Inflammatory macrophage (primary cell): Measurements from ENCODE around the gene HEMK1.

Source experiments
- DNase-seq, 2 donors: peaks; one replicate each; pipeline ENCODE4 v3.0.0-alpha.2; 2020 to 2022
- total RNA-seq, 18 experiments: gene quantifications; one replicate each; lab custom pipeline; 2026; ENCODE audit warnings: mixed read lengths in 6 of 18, inconsistent platforms in 2 of 18; lab: John Stamatoyannopoulos, UW

The HEMK1 gene, protein sequence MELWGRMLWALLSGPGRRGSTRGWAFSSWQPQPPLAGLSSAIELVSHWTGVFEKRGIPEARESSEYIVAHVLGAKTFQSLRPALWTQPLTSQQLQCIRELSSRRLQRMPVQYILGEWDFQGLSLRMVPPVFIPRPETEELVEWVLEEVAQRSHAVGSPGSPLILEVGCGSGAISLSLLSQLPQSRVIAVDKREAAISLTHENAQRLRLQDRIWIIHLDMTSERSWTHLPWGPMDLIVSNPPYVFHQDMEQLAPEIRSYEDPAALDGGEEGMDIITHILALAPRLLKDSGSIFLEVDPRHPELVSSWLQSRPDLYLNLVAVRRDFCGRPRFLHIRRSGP
- 6.2 to 38.6 (median 23.1) reads per million in 18 experiments for total RNA-seq

DNA sequence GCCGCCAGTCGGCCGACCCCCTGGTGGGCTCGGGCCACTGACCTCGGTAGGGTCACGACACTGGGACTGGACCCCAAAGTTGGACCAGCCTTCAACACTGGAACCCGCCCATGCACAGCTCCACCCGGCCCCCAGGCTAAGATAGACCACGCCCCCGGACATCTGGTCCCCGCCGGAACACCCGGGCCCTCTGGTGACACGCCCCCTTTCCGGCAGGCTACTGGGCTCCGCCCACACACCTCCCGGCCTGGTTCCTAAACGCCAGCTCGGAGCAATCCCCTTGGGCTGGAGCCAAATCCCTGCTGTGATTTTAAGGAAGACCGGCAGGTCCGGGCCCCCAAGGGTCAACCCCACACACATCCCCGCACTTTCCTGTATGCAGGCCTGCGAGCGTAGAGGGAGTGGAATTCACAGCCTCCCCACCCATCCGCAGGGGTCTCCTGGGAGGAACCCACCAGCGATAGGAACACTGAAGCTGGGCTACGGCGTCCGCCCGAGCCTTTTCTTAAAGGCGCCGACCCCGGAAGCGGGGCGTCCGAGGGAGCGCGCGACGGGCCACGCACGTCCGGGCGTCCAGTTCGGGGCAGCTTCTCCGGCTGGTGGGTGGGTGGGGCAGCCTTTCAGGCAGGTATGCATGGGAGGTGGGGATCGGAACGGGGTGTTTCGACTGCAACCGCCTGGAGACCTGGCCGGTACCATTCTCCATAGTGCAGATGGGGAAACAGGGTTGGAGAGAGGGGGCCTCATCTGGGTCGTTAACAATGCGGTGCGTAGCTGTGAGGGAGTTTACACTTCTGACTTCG is at the start of gene HEMK1:
HEMK1 (plus strand) TSS at position 576 of the 803 bp plus-strand sequence. CDS start 1,583 bp downstream, outside the sequence.
- DNase-seq: peak; percentile 97 to 99

DNA sequence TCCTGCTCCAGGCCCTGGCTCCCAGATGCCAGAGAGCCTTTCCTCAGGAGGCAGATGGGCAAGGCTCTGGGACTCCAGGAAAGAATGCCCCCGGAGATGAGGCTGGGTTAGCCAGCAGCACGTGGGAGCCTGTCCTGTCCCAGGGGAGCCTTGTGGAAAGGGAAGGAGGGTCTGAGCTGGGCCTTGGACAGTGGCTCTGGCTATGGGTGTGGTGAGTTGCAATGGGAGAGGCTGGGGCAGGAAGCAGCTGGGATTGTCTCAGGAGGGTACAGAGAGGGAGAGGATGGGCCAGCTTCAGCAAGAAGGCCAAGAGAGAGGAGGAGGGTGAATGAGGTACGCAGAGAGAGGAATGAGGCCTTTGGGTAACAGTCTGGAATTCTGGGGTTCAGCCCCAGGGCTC is 48.5 kb upstream of the HEMK1 start:
- no peak for DNase-seq

DNA sequence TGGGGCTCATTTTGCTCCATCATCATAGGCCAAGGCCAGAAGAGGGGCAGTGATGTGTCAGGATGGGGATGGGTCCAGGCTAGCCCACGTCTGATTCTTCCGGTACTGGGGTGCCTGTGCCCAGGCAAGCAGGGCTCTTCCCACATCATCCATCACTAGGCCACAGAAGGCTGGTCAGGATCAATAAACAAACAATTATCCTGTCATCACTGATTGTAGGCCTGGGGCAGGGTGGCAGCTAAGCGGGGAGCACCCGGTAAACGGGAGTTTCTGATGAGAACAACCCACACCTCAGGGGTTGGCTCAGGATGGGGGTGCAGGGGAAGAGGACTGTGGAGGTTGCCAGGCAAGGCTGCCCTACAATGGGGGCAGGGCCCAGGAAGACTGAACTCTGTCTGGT is 47.8 kb upstream of the HEMK1 start:
- DNase-seq: no peak

DNA sequence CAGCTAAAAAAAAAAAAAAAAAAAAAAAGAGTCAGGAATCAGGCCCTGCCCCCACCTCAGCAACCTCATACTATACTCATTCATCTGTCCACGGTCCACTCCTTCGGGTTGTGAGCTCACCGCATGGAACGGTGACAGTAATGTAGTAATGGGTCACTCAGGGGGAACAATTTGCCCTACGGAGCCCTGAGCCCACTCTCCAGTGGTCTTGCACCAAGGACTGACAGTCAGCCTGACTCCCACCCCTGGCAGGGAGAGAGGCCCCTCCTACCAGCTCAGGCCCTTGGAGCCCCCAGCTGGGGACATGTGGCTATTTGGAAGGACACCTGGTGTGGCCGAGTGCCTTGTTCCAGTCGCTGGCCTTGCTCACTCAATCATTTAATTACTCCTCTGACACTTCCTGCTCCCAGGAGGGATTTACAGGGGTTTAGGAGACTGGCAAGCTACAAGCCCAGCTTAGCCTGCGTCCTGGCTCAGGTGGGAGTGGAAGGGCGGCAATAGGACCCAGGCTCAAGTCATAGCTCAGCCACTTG is 46.0 kb upstream of the HEMK1 start:
- no peak for DNase-seq

DNA sequence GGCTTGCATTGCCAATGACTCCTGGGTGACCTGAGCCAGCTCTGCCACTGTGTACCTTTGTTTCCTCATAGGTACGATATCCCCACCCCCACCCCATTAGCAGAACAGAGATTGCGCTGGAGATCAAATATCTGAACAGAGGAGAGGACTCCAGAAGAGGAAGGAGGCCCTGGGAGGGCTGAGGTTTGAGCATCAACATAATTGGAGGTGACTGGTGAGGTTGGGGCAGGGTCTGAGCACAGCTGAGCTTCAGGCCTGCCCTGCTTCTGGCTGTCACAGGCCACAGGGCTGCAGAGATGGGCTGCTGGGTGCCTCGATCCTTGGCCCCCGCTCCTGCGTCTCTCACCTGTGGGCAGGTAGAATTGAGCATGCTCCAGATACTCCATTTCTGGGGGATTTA is 44.6 kb upstream of the HEMK1 start:
- DNase-seq: no peak

DNA sequence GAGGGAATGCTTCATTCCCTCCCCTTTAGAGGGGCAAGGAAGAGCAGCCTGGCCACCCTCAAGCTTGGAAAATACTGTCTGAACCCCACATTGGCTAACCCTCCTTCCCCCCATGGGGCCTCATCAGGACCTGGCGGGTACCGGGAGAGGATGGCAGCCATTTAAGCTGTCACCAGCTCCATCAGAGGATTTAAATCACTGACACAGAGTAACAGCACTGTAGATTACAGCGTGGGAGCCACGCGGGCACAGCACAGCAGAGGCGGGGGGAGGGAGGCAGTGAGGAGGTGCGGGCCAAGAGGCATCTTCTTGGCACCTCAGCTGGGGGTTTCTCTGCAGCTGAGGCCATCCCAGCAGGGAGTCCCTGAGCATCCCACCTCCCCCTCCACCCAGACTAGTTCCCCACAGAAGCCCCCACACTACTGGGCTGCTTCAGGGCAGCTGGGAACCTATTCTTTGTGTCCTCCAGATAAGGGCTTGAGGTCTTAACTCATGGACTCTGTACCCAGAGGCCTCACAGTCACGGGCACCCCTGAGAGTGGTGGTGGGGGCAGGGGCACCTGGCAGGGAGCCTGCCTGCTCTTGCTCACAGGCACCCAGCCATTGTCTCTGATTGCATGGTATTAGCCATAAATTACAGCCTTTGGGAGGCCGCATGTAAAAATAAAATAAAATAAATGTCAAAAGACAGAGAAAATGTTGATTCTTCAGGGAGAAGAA is 44.0 kb upstream of the HEMK1 start:
- no peak for DNase-seq

DNA sequence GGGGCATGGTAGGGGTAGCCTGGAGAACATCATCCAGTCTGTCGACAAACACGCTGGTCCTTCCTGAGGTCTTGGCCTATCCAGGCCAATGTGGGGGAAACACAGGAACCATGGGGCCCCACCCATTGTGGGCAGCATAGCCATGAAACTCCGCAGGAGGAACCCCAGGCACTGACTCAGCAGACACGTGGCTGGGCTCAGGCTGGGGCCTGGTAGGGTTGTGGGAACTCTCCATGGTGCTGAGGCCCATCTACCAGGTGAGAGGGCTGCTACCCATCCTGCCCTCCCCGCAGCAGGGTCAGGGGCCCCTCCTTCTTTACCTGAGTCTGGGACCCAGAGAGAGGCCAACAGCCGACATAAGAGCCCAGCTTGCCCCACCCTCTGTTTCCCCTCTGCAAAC is 43.3 kb upstream of the HEMK1 start:
- DNase-seq: peak; percentile 86 to 92

DNA sequence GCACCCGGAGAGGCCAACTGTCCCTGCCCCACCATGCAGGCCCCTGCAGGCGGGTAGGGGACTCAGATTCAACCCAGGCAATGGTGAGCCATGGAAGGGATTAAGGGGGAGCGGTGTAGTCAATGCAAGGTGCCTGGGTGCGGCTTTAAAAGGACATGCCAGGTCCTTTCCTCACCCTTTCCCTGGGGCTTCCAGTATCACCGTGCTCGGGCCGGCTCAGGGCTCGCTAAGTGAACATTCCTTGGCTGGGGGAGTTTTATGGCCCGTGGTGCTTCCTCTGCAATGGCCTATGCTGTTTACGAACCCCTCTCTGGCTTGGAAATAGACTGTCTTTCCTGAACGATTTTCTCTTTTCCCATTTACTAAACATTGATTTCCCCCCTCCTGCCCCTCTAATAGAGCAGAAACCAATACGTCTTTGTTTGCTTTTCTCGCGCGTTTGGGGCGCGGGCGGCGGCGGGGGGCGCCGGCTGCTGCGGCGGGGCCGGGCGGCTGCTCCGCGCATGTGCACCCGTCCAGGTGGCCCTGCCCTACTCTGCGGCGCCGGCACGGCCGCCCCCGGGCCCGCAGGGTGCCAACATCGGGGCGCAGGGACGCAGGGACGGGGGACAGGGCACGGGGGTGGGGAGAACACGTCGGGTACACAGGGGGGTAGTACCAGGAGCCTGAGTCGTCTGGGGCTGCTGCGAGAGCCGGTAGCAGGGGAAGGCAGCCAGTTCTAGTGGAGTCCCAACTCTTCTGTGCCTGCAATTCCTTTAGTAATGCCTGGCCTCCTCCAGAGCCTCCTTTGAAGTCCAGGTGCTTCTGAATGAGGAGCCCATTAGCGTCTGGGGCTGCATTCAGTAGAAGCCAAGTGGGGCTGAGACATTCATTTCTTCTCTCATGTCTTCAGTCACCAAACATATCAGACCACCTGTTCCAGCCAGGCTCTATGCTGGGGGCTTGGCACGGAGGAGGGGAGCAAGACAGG is 39.0 kb upstream of the HEMK1 start:
- no peak for DNase-seq

DNA sequence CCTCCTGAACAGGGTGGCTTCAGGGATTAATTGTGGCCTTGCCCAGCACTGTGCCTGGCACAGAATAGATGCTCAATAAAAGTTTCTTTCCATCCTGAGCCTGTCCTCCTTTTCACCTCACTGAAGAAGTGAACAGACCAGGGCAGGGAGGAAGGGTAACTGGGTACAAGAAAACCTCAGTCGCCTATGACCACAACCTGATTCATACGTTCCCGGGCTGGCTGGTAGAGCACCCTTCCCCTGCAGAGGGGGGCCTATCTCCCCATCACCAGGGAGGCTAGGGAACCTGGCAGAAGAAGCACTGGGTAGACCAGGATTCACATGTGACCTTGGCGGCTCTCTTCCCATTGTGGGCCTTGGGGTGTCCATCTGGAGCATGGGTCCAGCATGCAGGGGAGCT is 38.1 kb upstream of the HEMK1 start:
- DNase-seq: no peak

DNA sequence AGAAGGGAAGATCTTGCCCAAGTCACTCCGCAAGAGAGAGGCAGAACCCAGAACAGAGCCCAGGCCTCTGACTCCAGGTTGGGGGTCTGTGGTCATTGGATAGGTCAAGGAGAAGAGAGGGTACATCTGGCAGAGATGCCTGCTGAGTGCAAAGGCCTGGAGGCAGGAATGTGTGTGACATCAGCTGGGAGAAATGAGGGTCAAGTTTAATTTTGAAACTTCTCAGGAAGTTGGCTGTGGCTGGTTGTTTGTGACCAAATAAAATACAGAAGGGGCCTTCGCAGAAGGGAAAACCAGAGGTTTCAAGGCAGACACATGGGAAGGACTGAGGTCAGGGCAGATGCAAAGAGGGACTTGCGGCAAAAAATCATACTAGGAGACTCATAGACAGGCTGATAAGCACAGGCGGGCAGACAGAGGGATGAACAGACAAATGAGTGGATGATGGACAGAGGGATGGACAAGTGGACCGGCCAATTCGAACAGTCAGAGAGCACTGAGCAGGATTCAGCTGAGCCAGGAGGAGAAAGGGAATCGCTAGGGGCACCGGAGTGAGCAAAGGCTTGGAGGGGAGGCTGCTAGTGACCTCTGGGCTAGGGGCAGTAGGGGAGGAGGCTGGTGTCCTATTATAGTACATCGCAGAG is 37.1 kb upstream of the HEMK1 start:
- DNase-seq: no peak

DNA sequence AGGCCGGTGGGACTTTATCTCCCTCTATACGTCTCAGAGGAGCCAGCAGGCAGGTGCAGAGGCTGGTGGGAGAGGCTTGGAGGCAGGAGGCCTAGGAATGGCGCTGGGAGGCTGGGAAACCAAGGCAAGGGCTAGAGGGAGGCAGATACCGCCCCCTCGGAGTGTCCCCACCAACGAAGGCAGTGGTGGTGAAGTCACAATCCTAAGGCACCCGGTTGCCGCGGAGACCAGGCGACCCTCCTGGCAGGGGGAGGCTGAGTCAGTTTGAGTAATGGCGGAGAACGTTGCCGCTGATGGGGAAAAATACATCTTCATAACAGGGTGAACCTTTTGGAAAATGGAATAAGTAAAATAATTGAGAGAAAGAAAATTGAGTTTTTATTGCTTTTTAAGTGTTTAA is 36.0 kb upstream of the HEMK1 start:
- no peak for DNase-seq

DNA sequence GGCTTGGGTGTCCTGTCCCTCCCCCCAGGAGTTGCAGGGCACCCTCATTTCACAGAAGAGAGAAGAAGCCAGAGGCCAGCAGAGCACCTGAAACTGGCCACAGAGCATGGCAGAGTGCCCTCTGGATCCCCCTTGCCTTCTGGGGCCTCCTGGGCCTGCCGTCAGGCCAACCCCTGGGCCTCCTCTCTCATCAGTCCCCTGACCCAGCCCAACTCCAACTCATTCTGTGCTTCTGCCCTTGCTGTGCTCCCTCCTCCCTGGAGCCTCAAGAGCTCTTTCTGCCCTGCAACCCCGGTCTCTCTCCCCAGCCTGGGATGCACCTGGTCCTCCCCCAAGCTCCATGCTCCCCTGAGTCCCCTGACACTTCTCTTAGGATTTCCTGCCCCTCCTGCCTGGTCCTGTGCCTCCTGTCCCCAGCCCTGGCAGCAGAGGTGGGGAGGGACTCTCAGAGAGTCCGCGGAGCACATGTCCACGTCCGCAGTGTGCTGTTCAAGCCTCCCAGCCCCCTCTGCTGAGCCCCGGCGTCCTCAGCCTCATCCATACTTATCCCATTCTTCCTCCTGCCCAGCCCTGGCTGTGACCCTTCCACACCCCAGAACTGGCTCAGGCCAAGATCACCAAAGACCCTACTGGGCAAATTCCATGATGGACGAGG is 35.4 kb upstream of the HEMK1 start:
- no peak for DNase-seq

DNA sequence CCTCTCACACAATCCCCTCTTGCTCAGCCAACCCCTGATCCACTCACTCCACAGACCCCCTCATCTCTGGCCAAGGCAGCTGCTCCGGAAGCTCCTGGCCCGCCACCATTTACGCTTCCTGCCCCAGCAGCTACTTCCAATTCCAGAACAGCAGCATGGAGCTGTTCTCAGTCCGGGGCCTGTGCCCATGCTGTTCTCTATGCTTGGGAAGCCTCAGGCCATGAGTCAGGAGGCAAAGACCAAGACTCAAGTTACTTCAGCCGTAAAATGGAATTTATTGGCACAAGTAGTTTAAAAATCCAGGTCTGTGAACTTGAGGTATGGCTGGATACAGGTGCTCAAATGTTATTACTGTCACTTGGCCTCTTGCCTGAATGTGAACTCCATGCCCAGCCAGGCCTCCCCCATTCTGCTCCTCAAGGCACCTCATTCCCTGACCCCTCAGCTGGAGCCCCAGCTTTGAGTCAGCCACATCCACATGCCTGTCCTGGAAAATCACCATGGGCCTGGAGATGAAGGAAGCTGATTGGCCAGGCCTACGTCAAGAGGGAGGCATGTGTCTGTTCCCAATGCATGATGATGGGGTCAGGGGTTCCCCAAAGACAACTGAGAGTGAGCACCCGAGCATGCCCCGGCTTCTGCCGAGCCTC is 34.5 kb upstream of the HEMK1 start:
- no peak for DNase-seq

DNA sequence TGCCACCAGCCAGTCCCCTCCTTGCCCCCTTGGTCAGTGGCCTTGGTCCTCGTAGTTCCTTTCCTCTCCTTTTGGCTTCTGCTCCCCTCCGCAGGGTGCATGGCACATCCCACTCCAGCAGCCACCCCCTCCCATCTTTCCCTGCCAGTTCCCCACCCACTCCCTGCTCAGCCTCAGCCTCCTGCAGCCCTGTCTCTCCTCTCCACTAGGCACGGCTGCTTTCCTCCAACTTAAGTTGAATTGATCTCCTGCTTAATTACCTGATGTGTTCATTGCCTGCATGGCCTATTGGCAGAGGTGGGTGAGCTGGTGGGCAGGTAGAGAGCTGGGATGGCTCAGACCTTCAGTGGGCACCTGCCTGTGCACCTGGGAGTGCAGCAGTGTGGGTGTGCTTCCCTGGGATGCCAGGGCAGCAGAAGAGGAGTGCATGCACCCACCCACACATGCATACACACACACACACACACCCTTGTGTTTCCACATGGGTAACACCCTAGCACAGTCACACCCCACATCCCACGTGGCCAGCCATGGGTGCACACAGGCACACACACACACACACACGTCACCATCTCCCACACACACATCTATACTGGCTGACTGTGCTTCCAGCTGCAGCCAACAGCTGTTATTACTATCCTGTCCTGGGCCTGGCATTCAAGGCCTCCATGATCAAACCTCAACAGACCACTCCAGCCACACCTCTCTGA is 32.7 kb upstream of the HEMK1 start:
- DNase-seq: peak in 1 of 2 donors; percentile 29

DNA sequence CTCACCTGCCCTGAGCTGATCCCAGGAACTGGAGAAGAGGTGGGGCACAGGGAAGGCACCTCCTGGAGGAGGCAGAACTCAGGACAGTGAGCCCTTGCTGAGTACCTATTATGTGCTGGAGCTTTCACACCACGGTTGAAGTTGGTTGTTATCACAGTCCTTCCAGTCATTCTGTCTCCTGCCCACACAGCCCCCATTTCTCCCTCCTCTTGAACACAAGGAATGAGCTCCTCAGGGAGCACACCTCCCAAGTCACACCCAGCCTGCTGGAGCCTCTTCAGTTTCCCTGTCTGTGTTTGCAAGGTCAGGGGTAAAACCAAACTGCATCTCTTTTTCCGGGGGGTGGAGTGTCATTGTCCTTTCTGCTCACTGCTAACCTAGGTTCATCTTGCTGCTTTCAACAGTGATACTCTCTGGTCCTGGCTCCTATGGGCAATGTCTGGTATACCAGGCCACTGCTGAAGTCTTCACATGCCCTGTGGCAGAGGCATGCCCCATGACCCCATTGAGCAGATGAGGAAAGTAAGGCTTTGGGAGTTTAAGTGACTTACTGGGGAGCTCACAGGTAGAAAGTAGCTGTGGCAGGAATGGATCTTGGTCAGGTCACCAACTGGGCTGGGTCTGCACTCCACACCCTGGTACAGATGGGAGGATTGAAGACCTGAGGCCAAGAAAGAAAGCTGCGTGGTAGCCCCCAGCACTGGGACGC is 31.7 kb upstream of the HEMK1 start:
- no peak for DNase-seq

DNA sequence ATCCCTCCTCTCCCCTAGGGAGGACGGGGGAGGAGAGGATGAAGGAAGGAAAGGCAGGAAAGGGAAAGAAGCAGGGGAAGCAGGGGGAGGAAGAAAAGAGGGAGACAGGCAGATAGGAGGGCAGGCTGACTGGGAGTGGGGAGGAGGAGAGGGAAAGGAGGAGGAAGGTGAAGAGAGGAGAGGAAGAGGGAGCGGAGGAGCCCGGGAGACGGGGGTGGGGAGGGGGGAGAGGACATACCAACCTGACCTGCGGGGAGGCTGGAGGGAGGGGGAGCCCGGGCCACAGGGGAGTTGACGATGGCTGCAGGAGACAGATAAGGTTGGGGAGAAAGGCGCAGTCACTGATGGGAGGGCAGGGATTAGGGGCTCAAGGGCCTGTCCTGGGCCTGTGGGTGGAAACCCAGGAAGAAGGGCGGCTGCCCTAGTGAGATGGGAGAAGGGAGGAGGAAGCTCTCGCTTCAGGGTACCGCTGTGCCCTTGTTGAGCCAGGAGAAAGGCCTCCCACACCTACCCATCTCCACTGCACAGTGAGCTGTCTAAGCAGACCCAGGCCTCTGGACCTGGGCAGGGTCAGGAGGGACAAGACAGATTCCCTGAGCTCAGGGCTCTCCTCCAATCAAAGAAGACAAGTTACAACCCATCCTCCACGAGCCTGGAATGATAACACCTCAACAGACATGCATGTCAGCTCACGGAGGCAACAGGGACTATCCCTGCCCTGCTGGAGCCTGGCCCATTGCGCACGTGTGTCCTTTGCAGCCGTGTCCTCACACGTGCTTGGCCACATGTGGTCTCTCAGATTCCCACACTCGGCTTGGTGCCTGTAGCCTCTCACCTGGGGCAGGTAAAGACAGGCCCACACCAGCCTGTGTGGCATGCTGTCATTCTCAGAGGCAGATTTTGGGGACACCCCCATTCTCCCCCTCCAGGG is 29.7 kb upstream of the HEMK1 start:
- no peak for DNase-seq

DNA sequence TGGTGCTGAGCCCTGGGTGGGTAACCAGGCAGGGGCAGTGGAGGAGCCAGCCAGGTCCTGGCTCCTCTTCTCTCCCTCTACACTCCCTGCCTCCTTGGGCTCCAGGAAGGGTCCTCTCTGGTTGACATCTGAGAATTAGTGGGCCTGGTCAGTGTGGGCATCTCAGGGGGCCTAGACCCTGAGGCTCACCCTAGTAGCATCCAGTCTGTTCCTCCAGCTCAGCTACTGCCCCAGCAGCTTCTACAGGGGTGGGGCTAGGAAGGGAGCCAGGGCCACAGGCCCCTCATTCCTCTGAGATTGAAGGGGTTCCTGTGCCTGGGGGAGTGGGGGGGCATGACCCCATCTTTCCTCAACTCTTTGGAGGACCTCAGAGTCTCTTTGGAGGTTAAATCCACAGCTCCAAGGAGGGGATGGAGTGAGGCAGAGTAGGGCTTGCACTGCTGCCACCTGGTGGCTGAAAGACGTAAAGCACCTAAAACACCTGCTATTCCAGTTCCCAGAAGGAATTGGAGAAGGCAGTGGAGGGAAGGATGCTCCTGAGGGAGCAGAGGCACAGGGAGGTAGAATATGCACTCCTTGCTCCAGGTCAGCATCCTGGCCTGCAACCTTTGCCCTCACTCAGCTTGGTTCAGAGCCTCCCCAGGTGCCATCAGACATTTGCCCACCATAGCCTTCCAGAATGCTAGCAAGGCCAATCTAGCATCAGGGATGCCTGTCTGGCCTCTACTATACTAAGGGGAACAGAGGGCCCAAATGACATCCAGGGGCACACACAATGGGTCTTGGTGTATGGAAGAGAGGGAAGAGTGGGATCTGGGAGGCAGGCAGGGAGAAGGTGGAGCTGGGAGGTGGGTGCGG is 26.9 kb upstream of the HEMK1 start:
- DNase-seq: peak; percentile 56 to 67
